H9 (cell line): ENCODE results near the gene AP4E1. TPM values are rescaled to one million over a fixed set of nuclear protein-coding genes. Genes with fewer than 3 reads are reported as not detected.

Experiments
- DNase-seq: peaks from one replicate; pipeline ENCODE4 v3.0.0-alpha.2; 2017
- H2AFZ ChIP-seq: one replicate; pipeline ENCODE4 v1.6.1; 2013; ENCODE audit warnings: mild to moderate bottlenecking, low read length, control low read depth, moderate library complexity
- H2AK5ac ChIP-seq: 2 replicates; pipeline ENCODE4 v1.6.1; 2013; ENCODE audit warnings: low read length, control low read depth, mixed read lengths; ENCODE audit not compliant: insufficient read length
- H2BK120ac ChIP-seq: one replicate; pipeline ENCODE4 v1.6.1; 2013; ENCODE audit warnings: low read depth, mild to moderate bottlenecking, low read length, control low read depth, inconsistent platforms; ENCODE audit not compliant: poor library complexity, severe bottlenecking
- H2BK12ac ChIP-seq: 2 replicates; pipeline ENCODE4 v1.6.1; 2013; ENCODE audit warnings: low read length, control low read depth, mixed read lengths, low read depth; ENCODE audit not compliant: insufficient read length
- H2BK15ac ChIP-seq: 2 replicates; pipeline ENCODE4 v1.6.1; 2013; ENCODE audit warnings: low read depth, low read length, control low read depth
- H2BK20ac ChIP-seq: one replicate; pipeline ENCODE4 v1.6.1; 2013; ENCODE audit warnings: low read depth, mild to moderate bottlenecking, low read length, control low read depth, inconsistent platforms; ENCODE audit not compliant: poor library complexity, severe bottlenecking
- H2BK5ac ChIP-seq: 2 replicates; pipeline ENCODE4 v1.6.1; 2013; ENCODE audit warnings: low read length, control low read depth, mixed read lengths; ENCODE audit not compliant: insufficient read length
- H3K14ac ChIP-seq: 2 replicates; pipeline ENCODE4 v1.6.1; 2013; ENCODE audit warnings: low read length, control low read depth; ENCODE audit not compliant: insufficient read depth
- H3K18ac ChIP-seq: 2 replicates; pipeline ENCODE4 v1.6.1; 2013; ENCODE audit warnings: low read depth, mild to moderate bottlenecking, mixed read lengths, low read length, control low read depth; ENCODE audit not compliant: insufficient read length
- H3K23ac ChIP-seq: 2 replicates; pipeline ENCODE4 v1.6.1; 2013; ENCODE audit warnings: low read length, control low read depth, mixed read lengths, low read depth; ENCODE audit not compliant: insufficient read length
- H3K23me2 ChIP-seq: 2 replicates; pipeline ENCODE4 v1.6.1; 2013; ENCODE audit warnings: low read depth, mild to moderate bottlenecking, mixed read lengths, low read length, control low read depth; ENCODE audit not compliant: insufficient read length, poor library complexity, severe bottlenecking
- H3K27ac ChIP-seq: 2 replicates; pipeline ENCODE4 v1.5.1; 2013; ENCODE audit warnings: low read length, control low read depth, mixed read lengths, low read depth; ENCODE audit not compliant: insufficient read length
- H3K27me3 ChIP-seq: 2 replicates; pipeline ENCODE4 v1.6.1; 2013; ENCODE audit warnings: low read length, control low read depth, inconsistent platforms; ENCODE audit not compliant: insufficient read depth
- H3K4ac ChIP-seq: 2 replicates; pipeline ENCODE4 v1.6.1; 2013; ENCODE audit warnings: low read depth, mild to moderate bottlenecking, control low read depth, inconsistent platforms, low read length, moderate library complexity
- H3K4me1 ChIP-seq: 2 replicates; pipeline ENCODE4 v1.6.1; 2013; ENCODE audit warnings: low read length, control low read depth, inconsistent platforms; ENCODE audit not compliant: insufficient read depth
- H3K4me2 ChIP-seq: 2 replicates; pipeline ENCODE4 v1.6.1; 2013; ENCODE audit warnings: low read length, control low read depth, mixed read lengths; ENCODE audit not compliant: insufficient read length, insufficient read depth
- H3K56ac ChIP-seq: 2 replicates; pipeline ENCODE4 v1.6.1; 2013; ENCODE audit warnings: low read depth, mild to moderate bottlenecking, mixed read lengths, low read length, control low read depth; ENCODE audit not compliant: insufficient read length
- H3K79me1 ChIP-seq: 2 replicates; pipeline ENCODE4 v1.6.1; 2013; ENCODE audit warnings: low read depth, mild to moderate bottlenecking, moderate library complexity, low read length, control low read depth, inconsistent platforms; ENCODE audit not compliant: insufficient read depth, poor library complexity, severe bottlenecking
- H3K79me2 ChIP-seq: 2 replicates; pipeline ENCODE4 v1.6.1; 2013; ENCODE audit warnings: low read length, control low read depth, inconsistent platforms; ENCODE audit not compliant: insufficient read depth
- H3K9ac ChIP-seq: 2 replicates; pipeline ENCODE4 v1.6.1; 2013; ENCODE audit warnings: low read length, control low read depth, mixed read lengths; ENCODE audit not compliant: insufficient read length; ENCODE audit errors: extremely low read depth
- H3K9me3 ChIP-seq: one replicate; pipeline ENCODE4 v1.6.1; 2013; ENCODE audit warnings: low read depth, low read length, inconsistent platforms; ENCODE audit not compliant: control insufficient read depth
- H3T11ph ChIP-seq: one replicate; pipeline ENCODE4 v1.6.1; 2013; ENCODE audit warnings: mild to moderate bottlenecking, low read length, control low read depth, inconsistent platforms
- H4K20me1 ChIP-seq: one replicate; pipeline ENCODE4 v1.6.1; 2013; ENCODE audit not compliant: control insufficient read depth, insufficient read length, insufficient read depth
- H4K5ac ChIP-seq: 2 replicates; pipeline ENCODE4 v1.6.1; 2013; ENCODE audit warnings: low read depth, mild to moderate bottlenecking, mixed read lengths, low read length, control low read depth; ENCODE audit not compliant: insufficient read length
- H4K8ac ChIP-seq: replicated peaks from 2 replicates; pipeline ENCODE4 v1.6.1; 2013; ENCODE audit warnings: low read length, control low read depth, mixed read lengths, low read depth; ENCODE audit not compliant: insufficient read length
- H4K91ac ChIP-seq: 2 replicates; pipeline ENCODE4 v1.6.1; 2013; ENCODE audit warnings: low read depth, mild to moderate bottlenecking, moderate library complexity, mixed read lengths, low read length, control low read depth; ENCODE audit not compliant: insufficient read length
- H3K27ac Mint-ChIP-seq, 3 experiments: 2 replicates in 2 of 3; 3 replicates in 1 of 3; pipeline ENCODE4 v1.8.0; 2020 to 2021; ENCODE audit warnings: mixed read lengths in 3 of 3, mild to moderate bottlenecking in 1 of 3, moderate library complexity in 1 of 3
- H3K27me3 Mint-ChIP-seq: 2 replicates; pipeline ENCODE4 v1.8.0; 2021; ENCODE audit warnings: low read depth, mild to moderate bottlenecking, moderate library complexity, mixed read lengths
- H3K36me3 Mint-ChIP-seq, 3 experiments: 2 replicates in 2 of 3; 3 replicates in 1 of 3; pipeline ENCODE4 v1.8.0; 2020 to 2021; ENCODE audit warnings: low read depth in 3 of 3, mixed read lengths in 3 of 3; ENCODE audit not compliant: insufficient read depth in 1 of 3
- H3K4me1 Mint-ChIP-seq, 2 experiments: 2 replicates each; pipeline ENCODE4 v1.8.0; 2020; ENCODE audit warnings: mixed read lengths in 2 of 2
- H3K4me3 Mint-ChIP-seq, 2 experiments: 2 replicates in 1 of 2; 3 replicates in 1 of 2; pipeline ENCODE4 v1.8.0; 2020 to 2021; ENCODE audit warnings: mild to moderate bottlenecking in 2 of 2, mixed read lengths in 2 of 2, moderate library complexity in 1 of 2
- H3K9me3 Mint-ChIP-seq, 2 experiments: 2 replicates in 1 of 2; 3 replicates in 1 of 2; pipeline ENCODE4 v1.8.0; 2020; ENCODE audit warnings: mild to moderate bottlenecking in 2 of 2, mixed read lengths in 2 of 2, moderate library complexity in 1 of 2
- CTCF ChIP-seq: fragments of 200-600 bp; sonication (generic); conservative IDR thresholded peaks from 3 replicates; pipeline ENCODE4 v1.8.0; 2021; ENCODE audit warnings: antibody characterized with exemption, mild to moderate bottlenecking
- WGBS: extraction: QIAGEN DNeasy Blood & Tissue Kit; methylation state at CpG from one replicate; pipeline ENCODE4 v1.1.7; 2013; ENCODE audit warnings: missing lambda C conversion rate, low lambda C conversion rate, mixed read lengths; ENCODE audit not compliant: insufficient read length; ENCODE audit errors: extremely low coverage; 5-methylcytosine and 5-hydroxymethylcytosine counted together
- total RNA-seq: library from RNA; stranded (reverse); gene quantifications from 2 replicates; pipeline ENCODE4 v1.2.1, GENCODE V29; 2021

The AP4E1 gene
- total RNA-seq, 1 experiment from 2014 or later: 13.8 TPM

- Mint-ChIP-seq H3K4me1 (no peaks in the 10 kb centered on the region), H3K36me3 (peaks cover 0 to 11% (median 0%) of the 10 kb centered on the region in 3 experiments; a peak in 3 of 7 replicates), H3K27me3 (no peaks in the 10 kb centered on the region; the same call in 1 of the 2 replicates), H3K27ac (no peak overlapping the region), H3K4me3 (no peak overlapping the region), H3K9me3 (peaks cover 14 to 19% of the 10 kb centered on the region in 2 experiments; a peak in 4 of 5 replicates)
- no peaks in the 10 kb centered on the region for H3K9me3 ChIP-seq
- no peak overlapping the region for H3K56ac ChIP-seq
- H3K79me1 ChIP-seq: no peaks in the 10 kb centered on the region
- H4K8ac ChIP-seq: no peak overlapping the region
- H3K27ac ChIP-seq: no peak overlapping the region
- no peak for TF ChIP-seq CTCF
- H3K4me1 ChIP-seq: no peaks in the 10 kb centered on the region
- no peak overlapping the region for H2BK5ac ChIP-seq
- H4K5ac ChIP-seq: no peak overlapping the region
- no peak overlapping the region; the same call in 1 of the 2 replicates for H2BK15ac ChIP-seq
- H3K79me2 ChIP-seq: no peaks in the 10 kb centered on the region
- no peak overlapping the region for H3K9ac ChIP-seq
- H3K14ac ChIP-seq: peak overlapping the region; percentile 46; the same call in 1 of the 2 replicates
- H2AK5ac ChIP-seq: no peak overlapping the region
- no peak overlapping the region for H2AFZ ChIP-seq
- no peak overlapping the region for H3K4me2 ChIP-seq
- no CpG with 5 or more reads among the region's 1 CpG for WGBS
- no peak overlapping the region for H2BK20ac ChIP-seq
- no peaks in the 10 kb centered on the region for H4K20me1 ChIP-seq
- no peak overlapping the region for H3K18ac ChIP-seq
- no peaks in the 10 kb centered on the region for H3K27me3 ChIP-seq
- H4K91ac ChIP-seq: no peak overlapping the region
- H2BK12ac ChIP-seq: no peak overlapping the region
- H2BK120ac ChIP-seq: no peak overlapping the region
- DNase-seq: no peak
- no peak overlapping the region for H3T11ph ChIP-seq
- H3K23me2 ChIP-seq: peaks cover 2% of the 10 kb centered on the region
- no peak overlapping the region for H3K23ac ChIP-seq
- no peak overlapping the region for H3K4ac ChIP-seq
Measured at GRCh38 chr15:51023499-51023898, 115.0 kb downstream of the AP4E1 start.
